Measurements from ENCODE around the gene RBMS2.
"Not testable (repeated sequence)": the region's sequence is repeated elsewhere in the genome, so short reads cannot be mapped to it uniquely, and the experiment has no call there.

RBMS2 gene

DNA sequence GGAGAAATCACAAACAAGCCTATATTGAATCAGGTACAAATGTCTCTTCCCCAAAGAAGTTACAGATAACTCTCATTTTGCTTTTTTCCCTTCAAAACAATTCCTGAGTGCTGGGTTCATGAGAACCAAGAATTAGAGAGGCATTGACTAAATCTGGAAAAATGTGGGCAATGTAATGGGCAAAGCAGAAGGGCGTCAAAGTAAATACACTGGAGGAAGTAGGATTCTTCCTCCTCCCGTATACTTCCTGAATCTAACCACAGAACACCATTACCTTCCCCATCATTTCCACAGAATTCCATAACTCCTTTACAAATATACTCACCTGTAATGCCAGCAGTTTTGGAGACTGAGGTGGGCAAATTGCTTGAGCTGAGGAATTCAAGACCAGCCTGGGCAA is 3.0 kb upstream of the RBMS2 start:
- no peak for DNase-seq (ENCODE audit: low spot score)

DNA sequence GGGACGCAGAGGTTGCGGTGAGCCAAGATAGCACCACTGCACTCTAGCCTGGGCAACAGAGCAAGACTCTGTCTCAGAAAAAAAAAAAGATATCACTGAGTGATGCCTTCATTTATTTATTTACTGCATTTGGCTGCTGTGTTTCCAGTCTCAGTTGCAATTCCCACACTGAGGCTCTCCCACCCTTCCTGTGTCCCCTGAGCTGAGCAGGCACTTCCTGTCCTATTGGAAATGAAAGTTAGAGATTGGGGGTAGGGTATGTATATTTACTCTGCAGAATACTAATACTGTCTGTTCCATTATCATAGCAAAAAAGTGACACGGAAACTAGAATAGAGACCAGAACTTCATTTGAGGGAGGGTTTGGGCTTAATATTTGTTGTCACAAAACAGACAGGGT is 1.6 kb upstream of the RBMS2 start:
- no peak for DNase-seq (ENCODE audit: low spot score)

DNA sequence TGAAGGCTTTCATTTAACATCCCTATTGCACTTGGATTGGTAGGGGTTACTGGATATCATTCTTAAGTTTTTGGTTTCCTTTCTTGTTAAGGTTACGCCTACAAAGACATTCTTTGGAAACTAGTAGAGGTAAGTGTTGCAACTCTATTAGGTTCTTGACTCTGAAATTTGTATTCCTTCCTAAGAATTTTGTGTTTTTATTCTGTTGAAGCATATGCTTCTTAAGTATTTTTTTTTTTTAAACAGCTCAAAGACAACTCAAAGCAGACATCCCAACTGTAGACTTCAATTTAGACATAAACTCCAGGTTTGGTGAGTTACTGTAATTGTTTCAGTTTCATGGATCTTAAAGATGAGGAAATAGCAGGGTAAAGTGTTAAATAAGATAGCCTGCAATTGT is 1.1 kb upstream of the RBMS2 start:
- DNase-seq (ENCODE audit: low spot score): no peak

DNA sequence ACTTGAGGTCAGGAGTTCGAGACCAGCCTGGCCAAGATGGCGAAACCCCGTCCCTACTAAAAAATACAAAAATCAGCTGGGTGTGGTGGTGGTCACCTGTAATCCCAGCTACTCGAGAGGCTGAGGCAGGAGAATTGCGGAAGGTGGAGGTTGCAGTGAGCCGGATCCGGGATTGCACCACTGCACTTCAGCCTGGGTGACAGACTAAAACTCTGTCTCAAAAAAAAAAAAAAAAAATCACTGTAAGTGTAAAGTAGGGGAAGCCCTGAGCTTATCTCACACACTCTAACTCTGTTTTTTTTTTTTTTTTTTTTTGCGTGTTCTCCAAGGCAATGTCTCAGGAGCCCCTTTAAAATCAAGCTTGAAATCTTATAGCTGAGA is 421 bp upstream of the RBMS2 start:
- no peak for DNase-seq (ENCODE audit: low spot score)

DNA sequence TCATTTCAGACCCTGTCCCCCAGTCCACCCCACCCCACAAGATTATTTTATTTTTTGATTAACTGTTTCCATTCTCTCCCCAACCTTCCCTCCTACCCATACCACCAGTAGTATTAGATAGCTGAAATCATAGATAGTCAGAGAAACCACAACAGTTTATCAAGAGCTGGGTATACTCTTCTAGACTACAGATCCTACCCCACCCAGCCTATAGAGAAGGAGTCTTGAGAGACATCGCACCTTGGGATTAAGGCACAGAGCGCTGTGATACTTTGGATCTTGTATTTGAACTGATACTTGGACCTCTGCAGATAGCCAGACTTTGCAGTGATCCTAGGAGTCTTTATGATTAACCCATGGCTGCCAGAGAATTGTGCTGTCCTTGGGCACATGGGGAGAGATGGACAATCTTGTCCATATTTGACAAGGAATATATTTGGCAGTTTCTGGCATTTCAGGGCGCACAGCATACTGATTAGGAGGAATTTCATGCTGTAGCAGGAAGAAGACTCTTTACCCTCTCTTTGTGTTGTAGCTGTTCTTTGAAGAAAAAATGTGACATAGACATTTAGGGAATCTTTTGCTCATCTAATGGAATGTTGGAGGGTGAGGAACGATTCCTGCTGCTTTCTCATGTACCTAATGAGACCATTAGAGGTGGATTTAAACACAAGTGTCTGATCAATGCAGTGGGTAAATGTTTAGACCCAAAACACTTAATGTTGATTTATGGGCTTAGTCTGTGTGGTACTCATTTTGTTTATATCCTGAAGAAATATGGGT is 982 bp downstream of the RBMS2 start:
- no peak for DNase-seq (ENCODE audit: low spot score)

DNA sequence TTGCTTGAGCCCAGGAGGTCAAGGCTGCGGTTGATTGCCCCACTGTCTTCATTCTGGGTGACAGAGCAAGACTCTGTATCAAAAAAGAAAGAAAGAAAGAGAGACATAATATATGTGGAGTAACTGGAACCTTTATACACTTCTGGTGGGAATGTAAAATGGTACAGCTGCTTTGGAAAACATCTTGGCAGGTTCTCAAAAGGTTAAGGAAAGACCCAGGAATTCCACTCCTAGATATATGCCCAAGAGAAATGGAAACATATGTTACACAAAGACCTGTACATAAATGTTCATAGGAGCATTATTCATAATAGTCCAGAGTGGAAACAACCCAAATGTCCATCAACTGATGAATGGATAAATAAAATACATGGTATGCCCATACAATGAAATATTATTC is 7.2 kb downstream of the RBMS2 start:
- no peak for DNase-seq (ENCODE audit: low spot score)

DNA sequence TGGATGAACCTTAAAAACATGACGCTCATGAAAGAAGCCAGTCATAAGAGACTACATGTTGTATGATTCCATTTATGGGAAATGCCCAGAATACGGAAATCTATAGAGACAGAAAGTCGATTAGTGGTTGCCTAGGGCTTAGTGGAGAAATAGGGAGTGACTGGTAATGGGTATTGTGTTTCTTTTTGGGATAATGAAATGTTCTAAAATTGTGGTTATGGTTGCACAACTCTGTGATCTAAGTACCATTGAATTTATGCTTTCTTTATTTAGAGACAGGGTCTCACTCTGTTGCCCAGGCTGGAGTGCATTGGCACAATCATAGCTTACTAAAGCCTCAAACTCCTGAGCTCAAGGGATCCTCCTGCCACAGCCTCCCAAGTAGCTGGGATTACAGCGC is 8.0 kb downstream of the RBMS2 start:
- DNase-seq (ENCODE audit: low spot score): no peak

DNA sequence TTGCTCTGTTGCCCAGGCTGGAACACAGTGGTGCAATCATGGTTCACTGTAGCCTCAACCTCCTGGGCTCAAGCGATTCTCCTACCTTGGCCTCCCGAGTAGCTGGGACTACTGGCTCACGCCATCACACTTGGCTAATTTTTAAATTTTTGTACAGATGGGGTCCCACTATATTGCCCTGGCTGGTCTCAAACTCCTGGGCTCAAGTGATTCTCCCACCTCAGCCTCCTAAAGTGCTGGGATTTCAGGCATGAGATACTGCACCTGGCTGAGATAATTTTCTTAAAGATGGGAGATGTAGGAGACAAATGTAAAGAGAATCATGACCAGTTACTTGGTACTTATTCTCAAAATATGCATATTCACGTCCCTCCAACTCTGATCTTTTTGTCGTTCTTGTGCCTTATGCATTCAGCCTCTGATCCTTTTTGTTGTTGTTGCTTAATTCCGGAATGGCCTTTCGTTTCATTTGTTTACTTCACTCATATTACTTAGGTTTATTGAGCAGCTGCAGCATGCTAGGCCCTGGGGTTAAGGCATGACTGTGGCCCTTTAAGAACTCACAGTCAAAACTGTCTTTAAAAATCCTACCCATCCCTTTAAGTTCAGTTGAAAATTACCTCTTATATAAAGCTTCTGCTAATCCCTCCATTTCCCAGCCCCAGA is 8.9 kb downstream of the RBMS2 start:
- DNase-seq (ENCODE audit: low spot score): no peak

DNA sequence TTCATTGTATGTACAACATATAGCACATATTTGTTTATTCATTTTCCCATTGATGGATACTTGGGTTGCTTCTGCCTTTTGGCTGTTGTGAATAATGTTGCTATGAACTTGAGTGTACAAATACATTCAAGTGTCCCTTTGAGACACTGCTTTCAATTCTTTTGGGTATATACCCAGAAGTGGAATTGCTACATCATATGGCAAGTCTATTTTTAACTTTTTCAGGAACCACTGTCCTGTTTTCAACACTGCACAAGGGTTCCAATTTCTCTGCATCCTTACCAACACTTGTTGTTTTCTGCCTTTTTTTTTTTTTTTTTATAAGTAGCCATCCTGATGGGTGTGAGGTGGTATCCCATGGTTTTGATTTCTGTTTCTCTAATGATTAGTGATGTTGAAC is 15.9 kb downstream of the RBMS2 start:
- no peak for DNase-seq (ENCODE audit: low spot score)

DNA sequence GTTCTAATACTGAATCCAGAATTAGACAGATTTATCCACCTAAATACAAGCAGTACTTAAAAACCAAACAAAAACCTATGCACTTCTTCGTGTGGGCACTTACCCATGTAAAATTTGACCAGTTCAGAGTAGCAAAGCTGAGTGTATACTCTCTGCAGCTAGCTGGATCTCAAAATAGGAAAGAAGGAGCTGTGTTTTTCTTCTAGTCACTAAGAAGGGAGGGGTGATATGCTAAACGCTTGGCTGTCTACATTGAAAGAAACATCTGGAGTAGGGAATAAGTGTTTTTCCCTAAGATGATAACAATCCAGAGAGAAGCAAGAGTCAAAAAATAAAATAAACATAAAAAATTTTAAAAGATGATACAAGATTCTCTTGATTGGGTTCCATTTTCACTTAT is 20.0 kb downstream of the RBMS2 start:
- DNase-seq (ENCODE audit: low spot score): no peak

DNA sequence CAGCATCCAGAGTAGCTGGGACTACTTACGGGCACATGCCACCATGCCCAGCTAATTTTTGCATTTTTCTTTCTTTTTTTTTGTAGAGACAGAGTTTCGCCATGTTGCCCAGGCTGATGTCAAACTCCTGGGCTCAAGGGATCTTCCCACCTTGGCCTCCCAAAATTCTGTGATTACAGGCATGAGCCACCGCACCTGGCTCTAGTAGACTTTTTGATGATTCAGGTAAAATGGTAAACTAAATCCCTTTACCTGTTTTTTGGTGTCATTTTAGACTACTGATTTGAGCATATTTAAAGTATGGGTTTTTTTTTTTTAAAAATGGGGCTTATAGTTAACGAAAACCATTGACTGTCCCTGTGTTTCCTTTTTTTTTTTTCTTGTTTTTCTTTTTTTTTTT is 20.5 kb downstream of the RBMS2 start:
- no peak for DNase-seq (ENCODE audit: low spot score)

DNA sequence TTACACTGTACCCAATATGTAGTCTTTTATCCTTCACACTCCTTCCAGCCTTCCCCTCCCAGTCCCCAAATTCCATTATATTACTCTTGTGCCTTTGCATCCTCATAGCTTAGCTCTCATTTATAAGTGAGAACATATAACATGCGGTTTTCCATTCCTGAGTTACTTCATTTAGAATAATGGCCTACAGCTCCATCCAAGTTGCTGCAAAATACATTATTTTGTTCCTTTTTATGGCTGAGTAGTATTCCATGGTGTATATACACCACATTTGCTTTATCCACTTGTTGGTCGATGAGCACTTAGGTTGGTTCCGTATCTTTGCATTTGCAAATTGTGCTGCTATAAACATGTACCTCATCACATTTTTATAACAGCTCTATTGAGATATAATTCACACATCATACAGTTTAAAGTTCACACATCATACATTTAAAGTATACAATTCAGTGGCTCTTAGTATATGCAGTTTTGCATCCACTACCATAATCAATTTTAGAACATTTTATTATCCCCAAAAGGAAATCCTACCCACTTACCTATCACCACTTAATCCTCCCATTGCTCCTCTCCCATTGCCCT is 23.5 kb downstream of the RBMS2 start:
- no peak for DNase-seq (ENCODE audit: low spot score)

DNA sequence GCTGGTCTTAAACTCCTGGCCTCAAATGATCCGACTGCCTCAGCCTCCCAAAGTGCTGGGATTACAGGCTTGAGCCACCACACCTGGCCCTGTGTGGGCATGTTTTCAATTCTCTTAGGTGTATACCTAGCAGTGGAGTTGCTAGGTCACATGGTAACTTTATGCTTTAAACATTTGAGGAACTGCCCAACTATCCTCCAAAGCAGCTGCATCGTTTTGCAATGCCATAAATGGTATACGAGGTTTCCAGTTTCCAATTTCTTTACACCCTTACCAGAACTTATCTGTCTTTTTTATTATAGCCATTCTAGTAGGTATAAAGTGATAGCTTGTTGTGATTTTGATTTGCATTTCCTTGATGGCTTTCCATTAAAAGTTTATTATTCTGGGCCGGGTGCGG is 25.1 kb downstream of the RBMS2 start:
- DNase-seq (ENCODE audit: low spot score): no peak

DNA sequence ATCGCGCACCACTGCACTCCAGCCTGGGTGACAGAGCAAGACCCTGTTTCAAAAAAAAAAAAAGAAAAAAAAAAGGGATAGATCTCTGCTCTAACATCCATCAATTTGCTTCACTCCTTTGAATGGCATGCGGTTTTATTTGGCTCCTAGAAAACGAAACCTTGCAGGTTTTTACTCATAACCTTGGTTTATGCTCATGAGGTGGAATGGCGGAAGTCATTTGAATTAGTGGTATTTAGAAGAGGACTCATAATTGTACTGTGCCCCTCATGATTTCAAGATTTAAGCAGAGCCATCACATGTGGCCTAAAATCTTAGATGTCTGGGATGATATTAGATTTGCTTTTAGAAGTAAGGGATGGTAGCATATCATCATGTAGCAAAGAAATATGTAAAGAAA is 29.4 kb downstream of the RBMS2 start:
- DNase-seq (ENCODE audit: low spot score): no peak

DNA sequence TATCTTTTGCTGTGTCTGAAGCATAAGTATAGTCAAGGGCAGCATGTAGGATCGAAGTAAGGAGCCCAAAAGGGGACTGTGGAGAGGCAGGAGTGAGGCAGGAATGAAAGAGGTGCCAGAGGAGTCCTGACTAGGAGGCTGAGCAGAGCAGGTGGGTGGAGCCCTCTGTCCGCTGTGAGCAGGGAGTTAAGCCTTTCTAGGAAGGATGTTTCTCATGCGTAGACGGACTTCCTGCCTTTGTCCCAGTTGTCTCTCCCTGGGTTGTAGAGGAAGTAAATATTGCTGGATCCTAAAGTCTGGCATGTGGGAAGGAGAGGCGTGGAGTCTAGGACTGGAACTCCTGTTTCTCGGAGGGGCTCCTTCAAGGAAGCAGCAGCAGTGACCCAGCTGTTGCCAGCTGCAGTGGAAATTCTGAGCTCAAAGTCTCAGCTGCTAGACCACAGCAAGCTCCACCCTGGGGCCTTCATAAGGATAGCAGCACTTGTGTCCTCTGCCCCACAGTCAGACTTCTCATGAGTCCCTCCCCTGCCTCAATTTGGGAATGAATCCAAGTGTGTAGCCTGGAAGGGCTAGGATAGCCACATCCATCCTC is 44.0 kb downstream of the RBMS2 start:
- peak; percentile 35 for DNase-seq (ENCODE audit: low spot score)

DNA sequence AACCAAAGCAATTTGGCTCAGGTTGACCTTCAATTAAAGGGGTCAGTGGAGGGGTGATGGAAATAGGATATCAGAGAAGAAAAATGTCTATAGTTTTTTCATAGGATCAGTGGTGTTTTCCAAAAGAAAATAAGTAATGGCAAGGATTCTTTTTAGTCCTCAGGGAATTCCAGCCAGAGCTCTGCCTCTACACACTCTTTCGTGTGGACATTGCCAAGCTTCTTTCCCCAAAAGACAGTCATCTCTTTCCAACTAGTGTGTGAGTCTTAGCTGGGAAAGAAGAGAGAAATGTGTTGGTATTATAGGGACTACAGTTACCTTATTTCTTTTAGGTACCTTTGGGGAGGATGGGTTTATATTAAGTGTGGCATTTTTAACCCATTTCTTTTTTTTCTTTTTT is 46.5 kb downstream of the RBMS2 start:
- no peak for DNase-seq (ENCODE audit: low spot score)

DNA sequence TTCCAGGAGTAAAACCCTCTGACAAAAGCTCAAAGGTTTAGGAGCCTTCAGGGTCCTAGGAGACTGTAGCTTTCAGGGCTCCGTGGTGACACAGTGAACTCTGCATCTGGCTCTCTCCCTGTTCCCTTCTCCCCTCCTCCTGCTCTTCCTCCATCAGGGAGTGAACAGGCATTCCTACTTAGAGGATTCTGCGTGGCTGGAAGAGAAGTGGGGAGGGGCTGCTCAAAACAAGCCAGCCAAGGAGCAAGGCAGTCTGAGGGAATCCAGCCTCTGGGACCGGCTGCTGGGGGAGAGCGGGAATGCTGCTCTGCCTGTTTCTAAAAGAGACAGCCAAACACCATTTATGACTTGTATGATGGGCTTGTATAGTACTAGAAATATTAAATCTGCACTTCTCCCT is 49.5 kb downstream of the RBMS2 start:
- no peak for DNase-seq (ENCODE audit: low spot score)

DNA sequence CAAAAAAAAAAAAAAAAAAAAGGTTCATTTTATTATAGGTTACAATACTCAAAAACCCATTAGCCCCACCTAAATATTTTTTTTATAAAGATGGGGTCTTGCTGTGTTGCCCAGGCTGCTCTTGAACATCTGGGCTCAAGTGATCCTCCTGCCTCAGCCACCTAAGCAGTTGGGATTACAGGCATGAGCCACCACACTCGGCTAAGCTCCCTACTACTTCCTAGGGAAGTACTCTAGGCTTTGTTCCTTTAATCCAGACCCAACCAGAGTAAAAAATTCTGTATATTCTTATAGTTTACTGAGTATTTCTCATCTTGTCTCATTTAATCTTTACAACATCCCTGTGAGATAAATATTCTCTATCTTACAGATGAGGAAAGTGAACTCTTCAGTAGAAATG is 50.7 kb downstream of the RBMS2 start:
- no peak for DNase-seq (ENCODE audit: low spot score)

DNA sequence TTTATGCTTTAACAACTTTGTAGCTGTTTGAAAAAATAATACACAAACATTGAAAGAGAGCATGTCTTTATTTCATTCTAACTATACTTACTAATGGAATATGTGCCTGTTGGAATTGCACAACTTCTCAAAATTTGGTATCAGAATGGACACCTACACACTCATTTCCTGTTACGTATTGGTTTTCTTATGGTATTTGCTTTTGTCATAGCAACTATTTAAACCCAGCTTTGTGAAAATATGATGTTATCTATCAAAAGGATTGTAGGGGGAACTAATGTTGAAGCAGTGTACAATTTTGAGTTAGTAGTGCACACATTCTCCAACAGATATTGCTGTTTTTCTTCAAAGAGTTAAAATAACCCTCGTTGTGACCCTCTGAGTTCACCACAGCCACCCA is 52.6 kb downstream of the RBMS2 start:
- no peak for DNase-seq (ENCODE audit: low spot score)

DNA sequence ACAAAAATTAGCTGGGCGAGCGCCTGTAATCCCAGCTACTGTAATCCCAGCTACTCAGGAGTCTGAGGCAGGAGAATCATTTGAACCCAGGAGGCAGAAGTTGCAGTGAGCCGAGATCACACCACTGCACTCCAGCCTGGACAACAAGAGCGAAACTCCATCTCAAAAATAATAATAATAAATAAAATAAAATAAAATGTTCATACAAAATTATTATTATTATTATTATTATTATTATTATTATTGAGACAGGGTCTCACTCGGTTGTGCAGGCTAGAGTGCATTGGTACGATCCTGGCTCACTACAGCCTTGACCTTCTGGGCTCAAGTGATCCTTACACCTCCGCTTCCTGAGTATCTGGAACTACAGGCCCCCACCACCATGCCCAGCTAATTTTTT is 55.6 kb downstream of the RBMS2 start:
- not testable (repeated sequence) for DNase-seq (ENCODE audit: low spot score)

DNA sequence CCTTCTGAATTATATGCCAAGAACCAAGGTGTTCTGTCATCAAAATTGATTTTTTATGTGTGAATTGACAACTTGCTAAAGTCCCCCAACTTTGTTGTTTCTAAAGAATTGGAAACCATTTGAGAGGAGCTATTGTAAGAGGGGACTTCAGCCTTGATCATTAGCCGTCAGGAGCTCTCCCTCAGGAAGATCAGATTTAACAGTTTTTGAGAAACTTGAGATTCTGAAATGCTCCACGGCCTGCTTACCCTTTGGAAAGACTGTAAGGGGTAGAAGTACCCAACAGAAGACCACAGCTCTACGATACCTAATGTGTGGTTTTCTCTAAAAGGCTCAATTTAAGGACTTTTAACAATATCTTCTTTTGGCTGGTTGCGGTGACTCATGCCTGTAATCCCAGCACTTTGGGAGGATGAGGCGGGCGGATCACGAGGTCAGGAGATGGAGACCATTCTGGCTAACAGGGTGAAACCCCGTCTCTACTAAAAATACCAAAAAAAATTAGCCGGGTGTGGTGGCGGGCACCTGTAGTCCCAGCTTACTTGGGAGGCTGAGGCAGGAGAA is 57.4 kb downstream of the RBMS2 start:
- no peak for DNase-seq (ENCODE audit: low spot score)

DNA sequence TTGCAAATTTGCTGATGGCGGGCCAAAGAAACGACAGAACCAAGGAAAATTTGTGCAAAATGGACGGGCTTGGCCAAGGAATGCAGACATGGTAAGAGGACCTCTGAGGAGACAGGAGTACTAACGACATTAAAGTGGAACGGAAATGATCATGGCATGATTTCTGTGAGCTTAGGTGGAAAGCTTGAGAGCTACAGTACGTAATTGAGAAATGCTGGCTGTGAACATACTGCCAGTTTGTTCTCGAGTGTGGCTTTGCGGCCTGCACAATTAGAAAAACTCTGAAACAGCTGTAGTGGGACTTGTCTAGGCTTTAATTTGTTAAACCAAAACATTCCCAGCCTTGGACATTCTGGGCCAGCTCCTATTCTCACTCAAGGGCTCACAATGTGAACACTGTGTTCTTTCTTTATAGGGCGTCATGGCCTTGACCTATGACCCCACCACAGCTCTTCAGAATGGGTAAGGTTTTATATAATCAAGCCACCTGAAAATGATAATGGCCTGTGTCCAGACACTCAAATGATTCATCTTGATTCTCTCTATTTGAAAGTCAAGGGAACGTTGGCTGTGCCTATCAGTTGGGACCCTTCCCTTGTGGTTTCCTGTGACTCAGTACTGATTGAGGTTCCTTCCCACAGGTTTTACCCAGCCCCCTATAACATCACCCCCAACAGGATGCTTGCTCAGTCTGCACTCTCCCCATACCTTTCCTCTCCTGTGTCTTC is 60.0 kb downstream of the RBMS2 start:
- DNase-seq (ENCODE audit: low spot score): no peak
